Thymus (tissue), 14 donors: Measurements from ENCODE around the gene ALG11. TPM values are rescaled to one million over a fixed set of nuclear protein-coding genes. Genes with fewer than 3 reads are reported as not detected.
A peak's percentile ranks its signal among the peaks of the same experiment; 100 is the strongest.

Source experiments
- DNase-seq, 9 donors: peaks; one replicate each; pipeline ENCODE4 v3.0.0-alpha.2; 2013; ENCODE audit warnings: low spot score in 9 of 9, low read depth in 6 of 9, missing footprints in 1 of 9
- H3K27ac ChIP-seq, 2 donors: one replicate each; pipeline ENCODE4 v1.5.1; 2013; ENCODE audit warnings: control low read depth in 1 of 2, low read depth in 1 of 2, low read length in 1 of 2, mild to moderate bottlenecking in 1 of 2, moderate library complexity in 1 of 2
- H3K27me3 ChIP-seq, 2 donors: one replicate each; pipeline ENCODE4 v1.5.1; 2013; ENCODE audit warnings: low read length in 1 of 2; ENCODE audit not compliant: control insufficient read depth in 2 of 2, insufficient read depth in 1 of 2
- H3K36me3 ChIP-seq, 2 donors: one replicate each; pipeline ENCODE4 v1.5.1; 2013; ENCODE audit warnings: low read length in 1 of 2, mild to moderate bottlenecking in 1 of 2, moderate library complexity in 1 of 2; ENCODE audit not compliant: control insufficient read depth in 2 of 2, insufficient read depth in 2 of 2
- H3K4me1 ChIP-seq, 2 donors: one replicate each; pipeline ENCODE4 v1.5.1; 2013; ENCODE audit warnings: low read length in 2 of 2; ENCODE audit not compliant: control insufficient read depth in 2 of 2, insufficient read depth in 2 of 2
- H3K4me3 ChIP-seq, 2 donors: one replicate each; pipeline ENCODE4 v1.5.1; 2013; ENCODE audit warnings: low read length in 2 of 2, control low read depth in 1 of 2, mild to moderate bottlenecking in 1 of 2
- H3K9me3 ChIP-seq, 2 donors: one replicate each; pipeline ENCODE4 v1.5.1; 2013; ENCODE audit warnings: low read length in 1 of 2, mild to moderate bottlenecking in 1 of 2; ENCODE audit not compliant: control insufficient read depth in 2 of 2, insufficient read depth in 1 of 2
- WGBS: extraction: QIAGEN DNeasy Blood & Tissue Kit; methylation state at CpG from one replicate; pipeline ENCODE4 v1.1.7; 2013; 5-methylcytosine and 5-hydroxymethylcytosine counted together
- long read RNA-seq, 10 donors: transcript quantifications; one replicate each; lab custom pipeline, GENCODE V29; 2026
- polyA plus RNA-seq: library from polyadenylated mRNA; stranded (reverse); fragments of 200-250 nt; gene quantifications from one replicate; pipeline ENCODE4 v1.2.3, GENCODE V29; 2013
- total RNA-seq: library from RNA; stranded (reverse); fragments of 120-200 nt; gene quantifications from one replicate; pipeline ENCODE4 v1.2.4, GENCODE V29; 2013
- donor health status: healthy.

ALG11 gene, protein sequence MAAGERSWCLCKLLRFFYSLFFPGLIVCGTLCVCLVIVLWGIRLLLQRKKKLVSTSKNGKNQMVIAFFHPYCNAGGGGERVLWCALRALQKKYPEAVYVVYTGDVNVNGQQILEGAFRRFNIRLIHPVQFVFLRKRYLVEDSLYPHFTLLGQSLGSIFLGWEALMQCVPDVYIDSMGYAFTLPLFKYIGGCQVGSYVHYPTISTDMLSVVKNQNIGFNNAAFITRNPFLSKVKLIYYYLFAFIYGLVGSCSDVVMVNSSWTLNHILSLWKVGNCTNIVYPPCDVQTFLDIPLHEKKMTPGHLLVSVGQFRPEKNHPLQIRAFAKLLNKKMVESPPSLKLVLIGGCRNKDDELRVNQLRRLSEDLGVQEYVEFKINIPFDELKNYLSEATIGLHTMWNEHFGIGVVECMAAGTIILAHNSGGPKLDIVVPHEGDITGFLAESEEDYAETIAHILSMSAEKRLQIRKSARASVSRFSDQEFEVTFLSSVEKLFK
- total RNA-seq, result 11.1 TPM
- 9.2 TPM for polyA plus RNA-seq
- long read RNA-seq, donor 1, partial matches to known transcripts, result 0 of 1 reads
- long read RNA-seq, donor 1, other reads (novel, unspliced or antisense), result 0 of 1 reads
- long read RNA-seq, donor 2, result 0 reads
- long read RNA-seq, donor 3, partial matches to known transcripts, result 0 of 10 reads
- long read RNA-seq, donor 3, other reads (novel, unspliced or antisense), result 0 of 10 reads
- long read RNA-seq, donor 4, partial matches to known transcripts, result 0 of 3 reads
- long read RNA-seq, donor 4, other reads (novel, unspliced or antisense), result 0 of 3 reads
- long read RNA-seq, donor 5, partial matches to known transcripts, result 0 of 8 reads
- long read RNA-seq, donor 5, other reads (novel, unspliced or antisense), result 0 of 8 reads
- long read RNA-seq, donor 6, partial matches to known transcripts, result 0 of 5 reads
- long read RNA-seq, donor 6, other reads (novel, unspliced or antisense), result 0 of 5 reads
- long read RNA-seq, donor 7, transcript ALG11-203 (2 exons, 1,404 nt), result major isoform, 6 of 8 reads
- long read RNA-seq, donor 7, partial matches to known transcripts, result 0 of 8 reads
- long read RNA-seq, donor 7, other reads (novel, unspliced or antisense), result 0 of 8 reads
- long read RNA-seq, donor 8, partial matches to known transcripts, result 0 of 2 reads
- long read RNA-seq, donor 8, other reads (novel, unspliced or antisense), result 0 of 2 reads
- long read RNA-seq, donor 9, partial matches to known transcripts, result 0 of 5 reads
- long read RNA-seq, donor 9, other reads (novel, unspliced or antisense), result 0 of 5 reads
- long read RNA-seq, donor 10, transcript ALG11-202 (4 exons, 2,558 nt), result major isoform, 5 of 8 reads
- long read RNA-seq, donor 10, partial matches to known transcripts, result 0 of 8 reads
- long read RNA-seq, donor 10, other reads (novel, unspliced or antisense), result 0 of 8 reads

DNA sequence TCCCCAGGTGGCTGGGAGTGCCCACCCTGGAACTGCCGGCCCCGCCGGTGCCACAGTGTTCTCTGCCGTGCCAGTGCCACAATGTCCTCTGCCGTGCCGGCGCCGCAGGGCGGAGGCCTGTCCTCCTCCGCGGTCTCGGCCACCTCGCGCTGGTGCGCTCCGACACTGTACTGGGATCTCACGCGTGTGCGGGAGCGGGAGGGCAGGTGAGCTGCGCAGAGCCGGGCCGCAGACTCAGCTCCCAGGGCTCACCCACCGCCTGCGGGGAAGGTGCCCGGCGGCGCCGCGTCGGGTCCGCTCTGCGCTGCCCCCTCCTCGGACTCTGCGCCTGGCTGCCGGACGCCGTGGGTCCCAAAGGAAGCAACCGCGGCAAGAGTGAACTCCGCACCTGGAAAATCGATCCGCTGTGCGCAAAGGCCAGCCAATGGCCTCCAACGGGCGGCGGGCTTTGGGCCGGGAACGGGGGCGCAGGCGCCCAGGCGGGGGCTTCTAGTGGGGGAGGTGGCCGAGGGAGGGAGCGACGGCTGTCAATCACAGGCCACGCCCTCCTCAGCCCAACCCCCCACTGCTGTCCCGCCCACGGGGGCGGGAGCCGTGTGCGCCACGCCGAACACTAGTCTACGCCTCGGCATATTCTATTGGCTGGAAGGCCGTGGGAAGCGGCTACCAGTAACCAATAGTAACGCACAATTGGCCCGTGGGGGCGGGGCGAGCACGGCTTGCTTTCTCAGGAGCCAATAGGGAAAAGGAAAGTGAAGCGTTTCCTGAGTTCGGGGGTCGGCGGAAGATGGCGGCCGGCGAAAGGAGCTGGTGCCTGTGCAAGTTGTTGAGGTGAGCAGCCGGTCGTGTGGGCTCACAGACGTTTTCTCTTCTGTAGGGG is at the start of gene ALG11:
TSS of gene ALG11 (plus strand) at position 767 of the 880 bp plus-strand sequence. CDS start at position 788, 21 bp downstream.
- H3K9me3 ChIP-seq, result no peaks in the 10 kb centered on the region
- under 1% methylated on average over 82 of the region's 82 CpGs for WGBS
- peak within 1 kb of the TSS; percentile 71 to 78 for H3K27ac ChIP-seq
- H3K36me3 ChIP-seq, result peaks cover 0 to 3% of the 10 kb centered on the region in 2 donors
- peak within 1 kb of the TSS; percentile 67 to 81 for H3K4me3 ChIP-seq
- DNase-seq, result peak; percentile 95 to 99 (median 98)
- peaks cover 21 to 41% of the 10 kb centered on the region in 2 donors for H3K27me3 ChIP-seq
- peaks cover 2 to 8% of the 10 kb centered on the region in 2 donors for H3K4me1 ChIP-seq

DNA sequence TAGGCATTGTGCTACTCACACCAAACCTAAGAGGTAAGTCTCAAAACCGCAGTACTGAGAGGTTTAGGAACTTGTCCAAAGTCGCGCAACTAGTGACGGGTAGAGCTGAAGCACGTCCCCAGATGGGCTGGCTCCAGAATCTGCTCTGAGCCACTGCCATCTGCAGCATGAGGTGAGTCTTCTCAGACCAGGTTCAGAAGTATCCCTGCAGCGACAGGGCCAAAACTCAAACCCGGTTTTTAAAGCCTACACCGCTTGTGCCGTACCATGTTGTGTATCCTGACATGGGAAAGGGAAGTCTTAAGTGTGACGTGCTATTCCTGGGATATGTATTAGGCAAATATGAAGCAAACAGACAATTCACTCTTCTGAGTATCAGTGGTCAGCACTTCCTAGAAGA is 46.0 kb upstream of the ALG11 start:
- WGBS, result 95% methylated on average over 10 of the region's 10 CpGs
- no peaks in the 10 kb centered on the region for H3K27me3 ChIP-seq
- DNase-seq, result no peak
- no peak overlapping the region for H3K27ac ChIP-seq
- H3K4me3 ChIP-seq, result no peak overlapping the region
- no peaks in the 10 kb centered on the region for H3K9me3 ChIP-seq
- peaks cover 0 to 11% of the 10 kb centered on the region in 2 donors for H3K4me1 ChIP-seq
- H3K36me3 ChIP-seq, result no peaks in the 10 kb centered on the region

DNA sequence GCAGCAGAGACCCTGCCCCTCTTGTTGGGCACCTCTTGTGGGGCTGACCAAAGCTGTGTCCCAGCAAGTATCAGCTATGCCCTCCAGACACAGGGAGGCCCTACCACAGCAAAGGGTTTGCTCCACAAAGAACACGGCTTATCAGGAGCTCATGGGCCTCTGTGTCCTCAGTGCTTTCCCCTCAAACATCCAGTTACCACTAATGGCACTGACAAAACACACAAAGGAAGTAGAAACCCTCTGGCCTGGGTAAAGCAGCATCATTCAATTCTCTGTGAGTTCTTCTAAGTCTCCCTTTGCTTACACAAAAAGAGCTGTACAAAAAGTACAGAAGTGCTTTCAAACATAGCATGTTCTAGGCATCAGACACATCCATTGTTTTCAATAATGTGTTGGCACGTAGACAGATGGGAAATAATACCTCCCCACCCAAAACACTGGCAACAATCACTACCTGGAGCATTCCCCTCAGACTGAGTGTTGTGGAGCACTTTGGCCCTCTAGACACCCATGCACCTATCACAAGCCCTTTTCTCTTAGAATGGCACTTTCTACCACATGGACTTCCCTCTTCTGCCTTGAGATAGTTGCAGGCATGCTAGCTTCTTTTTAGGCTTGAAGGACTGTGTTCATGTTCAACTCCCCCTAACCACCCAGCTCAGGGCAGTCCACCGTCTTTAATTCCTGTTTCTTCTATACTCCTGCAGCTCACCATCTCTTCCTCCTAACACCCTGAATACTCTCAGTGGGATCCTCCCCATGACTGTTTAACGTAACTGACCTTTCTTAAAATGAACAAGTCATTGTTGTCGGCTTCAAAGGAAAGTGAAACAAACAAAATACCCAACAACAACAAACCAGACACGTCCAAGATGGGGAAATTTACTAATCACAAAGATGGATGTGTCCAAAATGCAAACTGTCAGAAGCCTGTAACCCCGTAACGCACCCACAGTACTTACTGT is 44.4 kb upstream of the ALG11 start:
- peaks cover 0 to 8% of the 10 kb centered on the region in 2 donors for H3K4me1 ChIP-seq
- no peaks in the 10 kb centered on the region for H3K9me3 ChIP-seq
- WGBS, result 88% methylated on average over 8 of the region's 8 CpGs
- no peak for DNase-seq
- H3K27ac ChIP-seq, result no peak overlapping the region
- no peak overlapping the region for H3K4me3 ChIP-seq
- no peaks in the 10 kb centered on the region for H3K36me3 ChIP-seq
- H3K27me3 ChIP-seq, result no peaks in the 10 kb centered on the region

DNA sequence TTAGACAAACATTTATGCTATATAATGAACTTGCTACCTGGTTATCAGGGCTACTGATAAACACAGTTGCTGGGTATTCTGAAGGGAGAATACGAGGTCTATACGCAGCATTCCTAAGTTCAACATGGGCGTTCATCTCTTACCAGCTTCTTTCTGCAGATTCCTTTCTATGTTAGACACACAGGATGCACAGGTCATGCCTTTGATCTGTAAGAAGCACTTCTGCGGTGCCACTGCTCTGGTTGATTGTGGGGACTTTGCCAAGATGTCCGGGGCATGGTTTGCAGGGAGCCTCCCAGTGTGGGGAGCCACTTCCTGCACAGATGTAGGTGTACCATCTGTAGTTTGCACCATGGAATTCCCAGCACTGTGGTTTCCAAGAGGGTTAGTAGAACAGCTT is 41.8 kb upstream of the ALG11 start:
- Histone ChIP-seq H3K9me3 (no peaks in the 10 kb centered on the region), H3K4me1 (peaks cover 0 to 8% of the 10 kb centered on the region in 2 donors), H3K36me3 (no peaks in the 10 kb centered on the region), H3K4me3 (no peak overlapping the region), H3K27ac (no peak overlapping the region), H3K27me3 (no peaks in the 10 kb centered on the region)
- 15% methylated on average over 5 of the region's 5 CpGs for WGBS
- DNase-seq, result peak in 1 of 9 donors; percentile 19

DNA sequence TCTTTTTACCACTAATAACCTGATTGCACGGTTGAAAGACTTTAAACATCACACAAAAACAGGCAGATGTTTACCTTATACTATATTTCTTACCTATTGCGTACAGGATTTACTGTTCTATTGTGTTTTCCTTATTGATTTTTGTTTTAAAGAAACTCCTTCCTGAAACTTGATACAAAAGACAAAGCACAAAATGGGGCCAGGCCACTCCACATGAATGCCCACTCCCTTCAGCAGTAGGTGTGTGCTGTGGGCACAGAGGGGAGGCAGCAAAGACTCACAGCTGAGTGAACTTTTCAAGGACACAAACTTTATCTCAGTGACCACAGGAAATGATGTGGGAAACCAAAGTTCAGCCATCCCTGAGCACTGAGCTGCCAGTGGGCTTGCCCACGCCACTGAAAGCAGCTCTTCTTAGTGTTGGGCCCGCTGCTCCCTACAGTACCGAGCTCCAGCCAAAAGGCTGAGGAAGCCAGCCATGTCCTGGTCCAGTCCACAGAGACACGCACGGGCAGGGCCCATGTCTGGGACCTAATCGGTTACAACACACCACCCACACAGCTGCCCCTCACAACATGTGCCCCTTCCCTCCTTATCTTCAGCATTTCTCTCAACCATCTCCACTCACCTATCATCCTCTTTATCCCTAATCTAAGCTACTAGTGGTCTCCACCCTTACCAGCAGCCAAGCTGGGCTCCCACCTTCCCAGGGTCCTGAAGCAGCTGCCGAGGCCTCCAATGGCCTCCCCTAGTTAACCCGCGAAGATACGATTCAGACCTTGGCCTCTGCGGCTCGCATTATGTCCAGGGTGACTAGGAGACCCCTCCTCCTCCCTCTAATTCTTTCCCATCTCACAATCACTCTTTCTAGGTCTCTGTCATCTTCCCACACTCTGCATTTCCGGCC is 40.4 kb upstream of the ALG11 start:
- no peak for DNase-seq
- H3K4me3 ChIP-seq, result no peak overlapping the region
- no peaks in the 10 kb centered on the region for H3K27me3 ChIP-seq
- H3K9me3 ChIP-seq, result no peaks in the 10 kb centered on the region
- H3K36me3 ChIP-seq, result no peaks in the 10 kb centered on the region
- peaks cover 0 to 8% of the 10 kb centered on the region in 2 donors for H3K4me1 ChIP-seq
- WGBS, result 97% methylated on average over 15 of the region's 15 CpGs
- no peak overlapping the region for H3K27ac ChIP-seq

DNA sequence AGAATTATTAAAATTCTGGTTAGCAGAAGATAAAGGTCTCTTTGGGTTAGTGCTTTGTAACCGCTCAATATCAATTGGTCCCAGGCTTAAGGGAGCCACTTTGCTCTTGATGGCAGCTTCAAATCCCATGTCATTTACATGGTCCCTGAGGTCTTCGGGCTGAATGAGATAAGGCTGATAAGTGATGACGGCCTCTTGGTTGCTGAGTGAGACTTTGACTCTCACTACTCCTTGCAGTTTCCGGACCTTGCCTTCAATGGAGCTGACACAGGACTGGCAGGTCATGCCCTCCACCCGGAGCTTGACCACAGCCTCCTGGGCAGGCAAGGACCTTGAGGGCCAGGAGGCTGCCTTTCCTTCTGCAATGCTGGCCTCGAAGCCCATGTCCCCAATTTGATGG is 37.7 kb upstream of the ALG11 start:
- H3K27me3 ChIP-seq, result no peaks in the 10 kb centered on the region
- H3K27ac ChIP-seq, result no peak overlapping the region
- WGBS, result 97% methylated on average over 6 of the region's 6 CpGs
- H3K9me3 ChIP-seq, result no peaks in the 10 kb centered on the region
- no peak overlapping the region for H3K4me3 ChIP-seq
- no peaks in the 10 kb centered on the region for H3K36me3 ChIP-seq
- peaks cover 0 to 5% of the 10 kb centered on the region in 2 donors for H3K4me1 ChIP-seq
- no peak for DNase-seq

DNA sequence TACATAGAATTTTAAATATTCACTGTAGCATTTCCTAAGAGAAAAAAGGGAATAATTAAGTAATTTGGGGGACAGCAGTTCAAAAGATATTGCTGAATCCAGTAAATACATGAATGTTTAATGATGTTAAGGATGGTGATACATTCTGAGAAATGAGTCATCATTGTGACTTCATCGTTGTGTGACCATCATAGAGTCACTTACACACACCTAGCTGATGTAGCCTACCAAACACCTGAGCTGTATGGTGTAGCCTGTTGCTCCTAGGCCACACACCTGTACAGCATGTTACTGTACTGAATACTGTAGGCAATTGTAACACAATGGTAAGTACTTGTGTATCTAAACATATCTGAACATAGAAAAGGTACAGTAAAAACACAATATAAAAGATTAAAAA is 35.8 kb upstream of the ALG11 start:
- Histone ChIP-seq H3K4me1 (no peaks in the 10 kb centered on the region), H3K27me3 (no peaks in the 10 kb centered on the region), H3K4me3 (no peak overlapping the region), H3K27ac (no peak overlapping the region), H3K36me3 (no peaks in the 10 kb centered on the region), H3K9me3 (no peaks in the 10 kb centered on the region)
- WGBS, result 94% methylated on average over 1 of the region's 1 CpG
- DNase-seq, result no peak
